ENCODE data around the gene KXD1.

DNA sequence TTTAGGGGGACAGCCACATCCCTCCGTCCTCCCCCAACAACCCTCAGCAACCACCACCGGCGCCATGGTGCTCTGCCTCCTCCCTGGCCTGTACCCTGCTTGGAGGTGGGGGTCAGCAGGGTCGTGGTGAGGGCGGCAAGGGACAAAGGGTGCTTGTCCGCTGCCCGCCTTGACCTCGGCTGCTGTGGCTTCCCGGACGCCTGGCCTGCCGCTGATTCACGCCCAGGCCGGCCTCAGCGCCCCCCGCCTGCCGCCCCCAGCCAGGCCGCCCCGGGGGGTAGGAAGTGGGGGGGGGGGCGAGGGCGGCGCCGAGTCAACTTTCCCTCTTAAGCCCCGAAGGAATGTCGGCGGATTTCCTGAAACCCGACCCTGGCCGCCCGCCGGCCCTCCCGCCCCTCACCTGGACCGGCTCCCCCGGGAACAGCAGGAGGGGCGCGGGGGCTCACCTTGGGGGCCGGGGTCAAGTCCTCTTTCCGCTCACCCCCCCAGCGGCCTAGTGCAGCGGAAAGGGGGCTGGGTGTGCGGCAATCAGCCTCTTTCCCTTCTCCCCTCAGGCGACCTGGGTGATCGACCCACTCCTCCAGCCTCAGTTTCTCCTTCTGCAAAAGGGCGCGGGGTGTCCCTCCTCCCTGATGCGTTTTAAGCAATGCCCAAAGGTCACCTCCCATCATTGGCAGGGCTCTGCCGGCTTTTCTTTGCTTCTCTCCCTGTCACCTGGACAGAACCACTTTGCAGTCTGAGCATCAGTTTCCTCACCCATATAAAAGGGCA, 53.1 kb downstream of the KXD1 start:
- TF ChIP-seq CTCF (IDR thresholded peaks at IDR 0.05) (no peak), EP300 (IDR thresholded peaks at IDR 0.05) (no peak)
